ENCODE measurements around the gene UNC93B1.
"Not testable (repeated sequence)": the region's sequence is repeated elsewhere in the genome, so short reads cannot be mapped to it uniquely, and the experiment has no call there.

The UNC93B1 gene

GRCh38 chr11:68009391-68010089 lies 5.6 kb upstream of the UNC93B1 start:
- peak; percentile 39 for DNase-seq (ENCODE audit: low read depth)

- DNase-seq (ENCODE audit: low read depth) = no peak
These were observed 4.8 kb upstream of the UNC93B1 start for GRCh38 chr11:68008381-68009337.

DNA sequence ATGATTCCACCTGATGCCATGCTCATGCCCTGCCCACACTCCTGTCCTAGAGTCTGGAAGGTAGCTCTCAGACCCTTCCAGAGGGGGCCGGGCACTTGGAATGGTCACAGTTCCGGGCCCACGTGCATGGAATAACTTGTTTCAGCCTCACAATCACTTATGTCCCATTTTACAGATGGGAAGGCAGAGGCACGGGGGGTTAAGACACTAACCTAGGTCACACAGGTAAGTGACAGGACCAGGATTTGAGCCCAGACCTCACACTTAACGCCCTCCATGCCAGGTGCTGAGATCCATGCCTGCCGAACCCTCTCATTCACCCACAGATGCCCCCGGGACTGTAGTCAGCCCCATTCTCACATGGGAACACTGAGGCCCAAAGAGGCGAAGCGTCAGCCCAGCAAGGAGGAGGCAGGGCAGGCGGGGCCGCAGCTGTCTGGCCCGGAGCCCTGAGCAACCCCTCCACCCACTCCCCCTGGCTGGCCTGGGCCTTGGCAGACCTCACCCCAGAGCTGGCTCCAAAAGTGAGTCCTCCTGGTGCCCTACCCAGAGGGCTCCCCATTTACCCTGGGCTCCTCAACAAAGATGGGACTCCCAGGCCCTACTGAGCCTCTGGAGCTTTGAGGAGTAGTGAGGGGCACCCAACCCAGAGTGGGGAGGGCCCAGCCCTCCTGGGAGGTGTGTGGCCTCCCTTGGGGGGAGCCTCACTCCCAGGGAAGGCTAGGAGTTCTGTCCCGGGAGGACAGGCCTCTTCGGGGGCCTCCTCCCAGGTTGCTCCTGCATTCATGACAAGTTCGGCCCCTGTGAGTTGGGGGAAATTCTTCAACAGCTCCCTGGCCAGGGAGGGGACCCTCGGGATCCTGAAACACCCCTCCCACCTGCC lies 3.8 kb upstream of the UNC93B1 start:
- DNase-seq (ENCODE audit: low read depth) = no peak

- no peak for DNase-seq (ENCODE audit: low read depth)
These were observed 2.8 kb upstream of the UNC93B1 start for GRCh38 chr11:68006606-68007166.

- no peak for DNase-seq (ENCODE audit: low read depth)
These were observed 846 bp upstream of the UNC93B1 start for GRCh38 chr11:68004551-68005335.

DNA sequence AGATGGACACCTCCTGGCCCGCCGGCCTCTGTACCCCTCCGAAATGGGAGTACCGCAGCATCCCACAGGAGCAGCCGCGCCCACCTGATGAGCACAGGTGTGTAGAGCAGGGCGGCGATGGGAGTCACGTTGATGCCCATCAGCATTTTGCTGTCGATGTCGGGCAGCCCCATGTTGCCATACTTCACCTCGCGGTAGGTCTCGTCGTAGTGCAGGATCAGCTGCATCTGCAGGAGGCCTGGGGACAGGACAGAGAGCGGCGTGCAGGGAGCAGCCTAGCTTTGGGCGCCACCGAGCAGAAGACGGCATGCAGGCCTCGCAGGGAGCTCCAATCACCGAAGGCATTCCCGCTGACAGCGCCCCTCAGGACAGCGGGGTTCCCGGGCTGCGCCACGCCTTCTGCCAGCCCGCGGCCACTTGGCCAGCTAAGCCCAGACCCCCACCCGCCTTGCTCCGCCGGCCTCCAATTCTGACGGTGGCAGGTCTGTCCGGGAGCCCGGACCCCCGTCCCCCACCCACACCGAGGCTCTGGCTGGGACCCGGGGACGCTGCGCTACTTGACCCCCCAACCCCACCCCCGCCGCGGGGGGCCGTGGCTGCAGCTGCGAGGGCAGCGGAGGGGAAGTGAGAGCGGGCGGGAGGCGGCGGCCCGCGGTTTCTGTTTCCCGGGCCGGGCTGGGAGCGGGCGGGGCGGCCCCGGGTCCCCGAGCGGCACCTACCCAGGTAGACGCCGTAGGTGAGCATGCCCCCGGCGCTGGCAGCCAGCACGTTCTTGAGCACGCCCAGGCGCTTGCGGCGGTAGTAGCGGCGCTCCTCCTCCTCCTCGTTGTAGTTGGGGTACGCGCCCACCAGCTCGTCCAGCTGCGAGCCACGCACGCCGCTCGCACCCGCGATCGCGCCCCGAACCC lies 705 bp downstream of the UNC93B1 start:
- DNase-seq (ENCODE audit: low read depth) = no peak

DNA sequence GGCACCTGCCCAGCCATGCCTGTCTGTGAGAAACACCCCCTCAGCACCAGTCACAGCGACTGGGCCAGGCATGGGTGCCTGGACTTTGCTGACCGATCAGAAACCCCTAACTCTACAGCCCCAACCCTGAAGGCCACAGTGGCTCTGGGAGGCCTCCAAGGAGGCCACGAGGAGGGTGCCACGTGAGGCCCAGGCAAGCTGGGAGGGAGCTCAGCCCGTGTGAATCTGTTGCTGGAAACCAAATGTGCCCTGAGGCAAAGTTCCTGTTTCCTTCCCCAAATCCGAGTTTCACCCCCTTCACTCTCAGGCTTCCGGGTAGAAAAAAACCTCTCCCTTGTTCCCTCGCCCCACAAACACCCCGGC lies 1.3 kb downstream of the UNC93B1 start:
- no peak for DNase-seq (ENCODE audit: low read depth)

- DNase-seq (ENCODE audit: low read depth) = no peak
These were observed 4.2 kb downstream of the UNC93B1 start for GRCh38 chr11:67999704-68000103.

DNA sequence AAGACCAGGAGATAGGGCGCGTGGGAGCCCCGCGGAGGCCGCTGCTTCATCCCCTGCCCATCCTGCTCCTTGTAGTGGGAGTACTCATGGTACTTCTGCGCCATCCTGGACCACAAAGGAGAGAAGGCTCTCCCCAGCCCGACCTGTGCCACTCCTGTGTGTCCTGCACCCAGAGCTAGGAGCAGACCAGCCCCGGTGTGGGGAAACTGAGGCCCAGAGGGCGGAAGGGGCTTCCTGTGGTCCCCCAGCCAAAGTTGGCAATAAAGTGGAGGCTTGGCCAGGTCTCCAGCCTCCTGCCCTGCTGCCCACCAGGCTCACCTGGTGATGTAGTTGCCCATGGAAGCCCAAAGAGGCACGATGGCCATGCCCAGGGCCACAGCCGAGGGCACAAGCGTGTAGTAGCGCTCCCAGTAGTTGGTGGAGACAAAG lies 4.7 kb downstream of the UNC93B1 start:
- no peak for DNase-seq (ENCODE audit: low read depth)

- DNase-seq (ENCODE audit: low read depth) = no peak
These were observed 5.5 kb downstream of the UNC93B1 start for GRCh38 chr11:67998150-67999045.

GRCh38 chr11:67997475-67997921 lies 6.4 kb downstream of the UNC93B1 start:
- no peak for DNase-seq (ENCODE audit: low read depth)

GRCh38 chr11:67996622-67997474 lies 7.0 kb downstream of the UNC93B1 start:
- DNase-seq (ENCODE audit: low read depth) = no peak

DNA sequence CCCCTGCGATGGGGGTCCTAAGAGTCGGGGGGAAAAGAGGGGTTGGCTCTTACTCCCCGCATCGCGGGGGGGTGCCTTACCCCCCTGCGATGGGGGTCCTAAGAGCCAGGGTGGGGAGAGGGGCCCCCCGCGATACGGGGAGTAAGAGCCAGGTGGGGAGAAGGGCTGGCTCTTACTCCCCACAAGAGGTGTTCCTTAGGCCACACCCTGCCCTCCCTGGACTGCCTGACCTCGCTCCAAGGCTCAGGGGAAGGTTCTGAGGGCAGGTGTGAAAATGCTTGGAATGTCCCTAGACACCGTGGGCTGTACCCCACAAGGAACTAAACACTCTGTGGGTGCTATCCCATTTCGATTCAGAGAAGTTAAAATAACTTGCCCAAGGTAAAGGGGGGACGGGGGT lies 7.8 kb downstream of the UNC93B1 start:
- DNase-seq (ENCODE audit: low read depth) = no peak

DNA sequence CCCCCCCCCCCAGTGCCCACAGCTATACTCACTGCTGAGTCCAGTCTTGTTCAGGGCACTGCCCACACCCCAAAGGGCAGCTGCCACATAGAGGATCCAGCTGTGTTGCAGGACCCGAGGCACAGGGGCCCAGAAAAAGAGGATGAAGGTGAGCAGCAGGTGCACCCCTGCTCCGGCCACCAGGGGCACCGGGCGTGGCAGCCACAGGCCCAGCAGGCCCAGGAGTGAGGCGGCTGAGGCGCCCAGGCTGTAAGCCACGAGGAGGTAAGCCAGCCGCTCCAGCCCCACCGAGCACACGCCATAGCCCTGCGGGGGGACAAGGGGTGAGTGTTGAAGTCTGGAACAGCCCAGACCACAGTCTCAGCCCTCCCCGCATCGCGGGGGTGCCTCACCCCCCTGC lies 8.3 kb downstream of the UNC93B1 start:
- not testable (repeated sequence) for DNase-seq (ENCODE audit: low read depth)

DNA sequence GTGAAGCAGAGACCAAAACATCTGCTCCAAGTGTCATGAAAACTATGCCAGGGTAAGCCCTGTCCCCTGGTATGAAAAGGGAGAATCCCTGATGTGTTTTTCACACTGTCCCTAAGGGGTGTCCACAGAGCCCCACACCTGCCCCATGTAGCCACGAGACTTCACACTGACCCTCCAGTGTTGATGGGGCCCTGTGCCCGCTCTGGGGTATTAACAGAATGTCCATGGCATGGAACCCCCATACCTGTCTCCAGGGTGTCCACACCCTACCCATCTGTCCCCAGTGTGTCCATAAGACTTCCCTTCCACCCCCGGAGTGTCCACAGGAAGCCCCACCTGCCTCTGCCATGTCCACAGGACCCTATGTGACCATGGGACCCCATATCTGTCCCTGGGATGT lies 8.8 kb downstream of the UNC93B1 start:
- DNase-seq (ENCODE audit: low read depth) = not testable (repeated sequence)

- DNase-seq (ENCODE audit: low read depth) = not testable (repeated sequence)
These were observed 9.5 kb downstream of the UNC93B1 start for GRCh38 chr11:67994387-67994786.

DNA sequence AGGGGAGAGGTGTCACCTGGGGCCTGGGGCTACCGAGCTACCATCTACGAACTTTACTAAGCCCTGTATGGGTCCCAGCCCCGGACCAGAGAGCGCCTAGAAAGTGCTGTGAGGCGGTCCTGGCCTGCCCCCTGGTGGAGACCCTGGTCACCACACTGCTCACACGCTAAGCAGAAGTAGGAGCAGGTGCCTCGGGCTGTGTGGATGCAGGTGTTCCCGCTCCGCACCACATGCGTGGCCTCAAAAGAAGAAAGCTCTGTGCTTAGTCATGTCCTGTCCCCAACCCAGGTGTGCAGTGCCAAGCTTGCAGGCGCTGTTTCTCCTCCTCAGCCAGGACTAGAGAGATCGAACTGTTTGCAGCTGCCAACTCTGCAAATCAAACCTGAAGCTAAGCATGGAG lies 10.1 kb downstream of the UNC93B1 start:
- DNase-seq (ENCODE audit: low read depth) = not testable (repeated sequence)

Measured in iris pigment epithelial cell (primary cell).